ENCODE data around the gene TFCP2L1.

- TF ChIP-seq, protein P1, sequence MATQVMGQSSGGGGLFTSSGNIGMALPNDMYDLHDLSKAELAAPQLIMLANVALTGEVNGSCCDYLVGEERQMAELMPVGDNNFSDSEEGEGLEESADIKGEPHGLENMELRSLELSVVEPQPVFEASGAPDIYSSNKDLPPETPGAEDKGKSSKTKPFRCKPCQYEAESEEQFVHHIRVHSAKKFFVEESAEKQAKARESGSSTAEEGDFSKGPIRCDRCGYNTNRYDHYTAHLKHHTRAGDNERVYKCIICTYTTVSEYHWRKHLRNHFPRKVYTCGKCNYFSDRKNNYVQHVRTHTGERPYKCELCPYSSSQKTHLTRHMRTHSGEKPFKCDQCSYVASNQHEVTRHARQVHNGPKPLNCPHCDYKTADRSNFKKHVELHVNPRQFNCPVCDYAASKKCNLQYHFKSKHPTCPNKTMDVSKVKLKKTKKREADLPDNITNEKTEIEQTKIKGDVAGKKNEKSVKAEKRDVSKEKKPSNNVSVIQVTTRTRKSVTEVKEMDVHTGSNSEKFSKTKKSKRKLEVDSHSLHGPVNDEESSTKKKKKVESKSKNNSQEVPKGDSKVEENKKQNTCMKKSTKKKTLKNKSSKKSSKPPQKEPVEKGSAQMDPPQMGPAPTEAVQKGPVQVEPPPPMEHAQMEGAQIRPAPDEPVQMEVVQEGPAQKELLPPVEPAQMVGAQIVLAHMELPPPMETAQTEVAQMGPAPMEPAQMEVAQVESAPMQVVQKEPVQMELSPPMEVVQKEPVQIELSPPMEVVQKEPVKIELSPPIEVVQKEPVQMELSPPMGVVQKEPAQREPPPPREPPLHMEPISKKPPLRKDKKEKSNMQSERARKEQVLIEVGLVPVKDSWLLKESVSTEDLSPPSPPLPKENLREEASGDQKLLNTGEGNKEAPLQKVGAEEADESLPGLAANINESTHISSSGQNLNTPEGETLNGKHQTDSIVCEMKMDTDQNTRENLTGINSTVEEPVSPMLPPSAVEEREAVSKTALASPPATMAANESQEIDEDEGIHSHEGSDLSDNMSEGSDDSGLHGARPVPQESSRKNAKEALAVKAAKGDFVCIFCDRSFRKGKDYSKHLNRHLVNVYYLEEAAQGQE (IDR thresholded peaks at IDR 0.05; ENCODE audit: unreplicated experiment), result no peak
- TF ChIP-seq CTCF (conservative IDR thresholded peaks at IDR 0.05; ENCODE audit: low read depth in 2 of 2) (no peak), POLR2AphosphoS5 (IDR thresholded peaks at IDR 0.05; ENCODE audit: low read depth) (no peak), EZH2 (IDR thresholded peaks at IDR 0.05; ENCODE audit: low read depth, unreplicated experiment) (no peak), EZH2phosphoT487 (IDR thresholded peaks at IDR 0.05; ENCODE audit: unreplicated experiment) (no peak), ZNF114 (CRISPR knock-in tag; IDR thresholded peaks at IDR 0.05) (no peak)
Observed at GRCh38 chr2:121253674-121254240, 31.2 kb downstream of the TFCP2L1 start.

Measured in GM23338 (cell line).